NCI-H1436 (cell line): ENCODE results near the gene DSG4.

ENCODE experiments used
- DNase-seq: peaks from one replicate; lab custom pipeline; 2025; lab: John Stamatoyannopoulos, UW

Gene DSG4

DNA sequence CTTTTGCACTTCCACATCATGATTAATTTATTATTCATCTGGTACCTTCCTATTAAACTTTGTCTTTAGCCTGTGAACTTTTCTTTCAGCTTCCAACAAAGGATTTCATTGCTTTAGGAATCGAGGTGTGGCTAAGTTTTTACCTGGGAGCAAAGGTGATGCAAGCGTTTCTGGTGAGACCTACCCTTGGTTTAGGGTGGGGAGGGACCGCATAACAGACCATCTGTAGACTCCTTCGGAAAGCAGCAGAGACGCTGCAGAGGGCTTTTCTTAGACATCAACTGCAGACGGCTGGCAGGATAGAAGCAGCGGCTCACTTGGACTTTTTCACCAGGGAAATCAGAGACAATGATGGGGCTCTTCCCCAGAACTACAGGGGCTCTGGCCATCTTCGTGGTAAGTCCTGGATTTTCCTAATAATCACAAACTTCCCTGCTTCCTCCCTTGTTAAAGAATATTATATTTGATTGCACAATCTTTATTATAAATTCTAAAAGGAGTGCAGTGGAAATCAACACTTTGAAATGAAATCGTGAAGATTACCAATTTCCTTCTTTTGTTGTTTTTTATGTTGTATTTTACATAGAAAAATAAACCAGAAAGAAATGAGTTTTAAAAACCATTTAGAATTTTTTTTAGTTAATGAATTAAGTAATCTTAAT lies 71.1 kb downstream of the DSG4 start, which contains the start of gene DSG3:
Gene DSG3 (plus strand): TSS at position 212 of the 662 bp plus-strand sequence. CDS start 137 bp downstream, at position 349.
- no peak for DNase-seq

DNA sequence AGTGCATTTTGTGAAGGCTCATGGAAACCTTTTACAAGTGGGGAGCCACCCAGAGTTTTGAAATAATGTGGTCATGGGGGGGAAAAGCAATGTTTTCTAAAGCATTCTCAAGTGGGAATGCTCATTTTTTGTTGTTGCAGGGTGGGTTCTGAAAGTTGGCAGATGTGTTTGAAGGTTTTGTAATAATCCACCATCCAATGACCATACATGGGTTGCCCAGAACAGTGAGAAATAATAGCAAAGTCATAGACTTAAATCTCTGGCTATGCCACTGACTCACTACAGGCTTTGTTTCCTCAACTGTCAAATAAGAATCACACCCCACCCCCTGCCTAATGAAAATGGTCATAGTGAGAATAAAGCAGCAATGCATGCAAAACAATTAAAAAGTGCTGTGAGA lies 73.8 kb downstream of the DSG4 start:
- no peak for DNase-seq

DNA sequence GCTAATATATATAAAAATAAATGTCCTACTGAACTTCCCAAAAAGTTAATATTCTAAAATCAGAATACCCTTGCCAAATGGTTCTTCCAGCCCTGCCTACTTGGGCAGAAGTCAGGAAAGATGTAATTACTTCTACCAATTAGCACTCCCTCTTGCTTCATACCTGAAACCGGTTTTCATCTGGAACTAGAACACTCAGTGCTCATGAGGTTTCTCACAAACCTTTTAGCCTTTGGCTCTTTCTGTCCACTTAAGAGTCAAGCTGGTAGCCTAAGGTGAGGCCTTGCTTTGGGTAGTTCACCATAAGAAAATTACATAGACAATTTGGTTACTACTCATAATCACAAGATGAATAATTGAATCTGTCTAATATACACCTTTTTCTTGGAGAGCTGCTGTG lies 75.0 kb downstream of the DSG4 start:
- no peak for DNase-seq

DNA sequence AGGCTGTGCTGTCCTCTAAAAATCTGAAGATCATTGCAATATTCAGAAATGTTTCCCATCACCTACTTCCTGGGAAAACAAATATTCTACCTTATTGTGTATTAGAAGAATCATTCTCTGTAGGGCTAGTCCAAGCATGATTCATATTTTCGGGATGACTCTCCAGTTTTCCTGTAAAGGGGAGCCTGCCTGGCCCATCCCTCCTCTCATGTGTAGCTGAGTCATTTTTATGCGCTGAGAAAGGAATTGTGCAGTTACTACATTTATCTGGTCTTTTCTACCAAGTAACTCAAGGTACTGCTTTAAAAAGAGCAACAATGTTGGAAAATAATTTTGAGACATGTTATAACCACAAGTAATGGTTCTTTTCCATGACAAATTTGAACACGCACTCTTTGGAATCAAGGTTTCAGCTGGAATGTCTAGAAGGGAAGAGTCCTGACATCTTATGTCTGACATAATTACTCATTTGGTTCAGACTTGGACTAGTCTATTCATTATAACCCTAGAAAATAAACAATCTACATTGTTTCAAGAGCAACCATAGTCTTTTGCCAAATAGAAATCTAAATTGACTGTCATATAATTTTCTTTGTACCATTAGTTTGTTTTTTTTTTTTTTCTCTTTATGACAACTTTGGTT lies 77.6 kb downstream of the DSG4 start:
- no peak for DNase-seq
